DMS153 treated with DMSO at 0.1 percent for 48 hours (cell line): Measurements from ENCODE around the gene EVC.

Experiments
- DNase-seq: peaks from one replicate; lab custom pipeline; 2025; ENCODE audit not compliant: unreplicated experiment; lab: John Stamatoyannopoulos, UW

The EVC gene

GRCh38 chr4:5730436-5730835, 19.4 kb downstream of the EVC start:
- no peak for DNase-seq

GRCh38 chr4:5730993-5731990, 20.3 kb downstream of the EVC start:
- DNase-seq, result no peak

DNA sequence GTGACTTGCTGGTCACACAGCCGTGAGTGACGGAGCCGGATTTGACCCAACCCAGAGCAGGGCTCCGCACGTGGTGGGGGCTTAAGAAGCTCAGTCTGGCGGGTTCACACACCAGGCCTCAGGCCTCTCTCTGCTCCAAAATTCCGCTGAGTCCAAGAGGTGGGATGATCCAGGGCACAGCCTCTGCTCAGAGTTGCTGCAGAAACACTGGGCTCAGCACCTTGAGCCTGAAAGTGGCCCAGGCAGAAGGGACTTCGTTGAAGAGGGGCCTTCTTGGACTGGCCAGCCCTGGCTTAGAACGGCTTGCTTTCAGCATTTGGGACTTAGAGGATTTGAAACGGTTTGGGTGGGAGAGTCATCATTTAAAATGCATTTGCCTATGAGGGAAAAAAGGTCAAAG, 21.2 kb downstream of the EVC start:
- DNase-seq, result no peak

DNA sequence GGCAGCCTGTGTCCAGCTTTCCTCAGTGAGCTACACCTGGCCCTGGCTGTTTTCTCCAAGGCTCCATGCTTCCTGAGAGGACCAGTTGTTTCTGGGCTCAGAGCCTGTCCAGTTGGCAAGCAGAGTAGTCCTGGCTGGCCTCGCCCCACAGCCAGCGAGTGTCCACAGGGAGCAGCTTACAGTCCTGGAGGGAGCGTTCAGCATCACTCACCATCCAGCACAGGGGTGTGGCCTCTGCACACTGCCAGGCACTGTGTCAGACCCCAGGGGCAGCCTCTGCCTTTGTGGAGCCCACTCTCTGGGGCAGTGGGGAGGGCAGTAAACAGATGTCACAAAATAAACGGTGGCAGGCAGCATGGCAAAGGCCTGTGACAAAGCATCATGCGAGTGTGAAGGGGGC, 23.9 kb downstream of the EVC start:
- no peak for DNase-seq

- DNase-seq, result no peak
Measured at GRCh38 chr4:5735463-5735862, 24.5 kb downstream of the EVC start.

DNA sequence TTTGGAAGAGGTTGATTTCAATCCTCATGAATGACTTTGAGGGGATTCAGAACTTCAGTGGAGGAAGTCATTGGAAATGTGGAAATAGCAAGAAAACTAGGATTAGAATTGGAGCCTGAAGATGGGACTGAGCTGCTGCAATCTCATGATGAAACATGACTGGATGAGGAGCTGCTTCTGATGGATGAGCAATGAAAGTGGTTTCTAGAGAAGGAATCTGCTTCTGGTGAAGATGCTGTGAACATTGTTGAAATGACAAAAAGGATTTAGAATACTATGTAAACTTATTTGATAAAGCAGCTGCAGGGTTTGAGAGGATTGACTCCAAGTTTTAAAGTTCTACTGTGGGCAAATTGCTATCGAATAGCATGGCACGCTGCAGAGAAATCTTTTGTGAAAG, 27.1 kb downstream of the EVC start:
- no peak for DNase-seq

- DNase-seq, result no peak
Measured at GRCh38 chr4:5742388-5742787, 31.4 kb downstream of the EVC start.

- DNase-seq, result no peak
Measured at GRCh38 chr4:5742968-5743367, 32.0 kb downstream of the EVC start.

DNA sequence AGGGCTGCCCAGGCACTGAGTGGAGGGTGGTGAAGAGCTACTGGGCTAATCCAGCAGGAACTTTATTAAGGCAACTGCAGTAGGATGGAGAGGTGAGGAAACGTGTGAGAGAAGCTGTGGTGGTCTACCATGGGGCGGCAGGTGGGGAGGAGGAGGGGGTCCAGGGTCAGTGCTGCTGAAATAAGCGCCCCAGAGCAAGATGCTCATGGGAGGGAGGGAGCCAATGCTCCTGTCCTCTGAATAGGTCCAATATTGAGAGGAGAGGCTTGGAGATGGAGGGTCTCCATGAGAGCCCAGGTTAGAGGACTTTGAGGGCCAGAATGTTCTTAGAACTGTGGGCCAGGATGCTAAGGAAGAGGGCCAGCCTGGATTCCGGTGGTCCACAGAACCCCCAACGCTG, 35.2 kb downstream of the EVC start:
- DNase-seq, result no peak

DNA sequence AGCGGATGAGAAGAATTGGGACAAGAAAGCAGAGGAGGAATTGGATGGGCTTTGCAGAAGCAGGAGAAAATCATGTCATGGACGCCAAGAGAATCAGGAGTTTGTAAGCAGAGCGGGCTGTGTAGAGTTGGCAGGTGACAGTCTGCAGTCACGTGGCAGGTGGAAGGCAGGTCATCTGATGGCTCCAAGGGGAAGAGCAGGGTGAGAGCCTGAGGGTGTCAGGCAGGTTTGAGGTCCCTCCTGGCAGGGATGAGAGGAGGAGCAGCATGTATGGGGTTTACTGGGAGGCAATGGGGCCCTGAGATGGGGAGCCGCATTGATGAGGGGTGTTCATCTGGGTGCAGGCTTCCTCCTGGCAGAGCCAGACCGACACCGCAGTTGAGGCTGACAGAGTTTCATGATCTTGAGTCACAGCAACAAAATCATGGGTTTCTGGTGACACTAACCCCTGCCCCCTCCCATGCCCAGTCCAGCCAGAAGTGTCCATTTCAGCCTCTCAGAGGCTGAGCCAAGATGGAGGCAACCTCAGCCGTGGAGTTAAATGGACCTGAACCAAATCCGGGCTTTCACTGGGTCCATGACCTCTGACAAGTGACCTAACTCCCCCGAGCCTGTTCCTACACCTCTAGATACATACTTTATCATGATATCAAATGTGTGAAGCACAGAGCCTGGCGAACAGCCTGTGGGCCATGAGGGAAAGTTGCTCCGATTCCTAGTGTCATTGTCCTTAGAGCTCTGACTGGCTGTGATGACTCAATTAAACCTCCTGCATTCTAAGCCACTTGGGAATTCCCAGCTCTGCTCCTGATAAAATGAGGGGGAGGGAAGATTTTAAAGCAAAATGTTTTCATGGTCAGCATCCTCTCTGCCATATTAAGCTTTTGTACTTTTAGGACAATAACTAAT, 36.1 kb downstream of the EVC start:
- DNase-seq, result no peak

- DNase-seq, result no peak
Measured at GRCh38 chr4:5747738-5748375, 36.9 kb downstream of the EVC start.

DNA sequence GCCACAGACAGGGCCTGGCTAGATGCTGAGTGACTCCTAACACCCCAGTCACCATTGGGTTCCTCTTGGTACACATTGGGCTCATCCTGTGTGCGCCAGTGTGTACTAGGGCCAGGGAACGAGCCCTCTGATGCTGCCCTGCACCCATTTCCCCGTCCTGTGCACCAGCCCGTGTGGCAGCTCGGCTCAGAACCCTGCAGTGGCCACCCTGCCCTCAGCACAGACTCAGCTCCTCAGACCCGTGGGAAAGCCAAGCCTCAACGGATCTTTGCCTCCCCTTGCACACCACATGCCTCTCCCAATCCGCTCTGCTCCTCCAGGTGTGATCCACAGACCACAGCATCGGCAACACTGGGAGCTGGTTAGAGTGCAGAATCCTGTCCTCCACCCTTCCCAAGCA, 38.6 kb downstream of the EVC start:
- DNase-seq, result no peak

DNA sequence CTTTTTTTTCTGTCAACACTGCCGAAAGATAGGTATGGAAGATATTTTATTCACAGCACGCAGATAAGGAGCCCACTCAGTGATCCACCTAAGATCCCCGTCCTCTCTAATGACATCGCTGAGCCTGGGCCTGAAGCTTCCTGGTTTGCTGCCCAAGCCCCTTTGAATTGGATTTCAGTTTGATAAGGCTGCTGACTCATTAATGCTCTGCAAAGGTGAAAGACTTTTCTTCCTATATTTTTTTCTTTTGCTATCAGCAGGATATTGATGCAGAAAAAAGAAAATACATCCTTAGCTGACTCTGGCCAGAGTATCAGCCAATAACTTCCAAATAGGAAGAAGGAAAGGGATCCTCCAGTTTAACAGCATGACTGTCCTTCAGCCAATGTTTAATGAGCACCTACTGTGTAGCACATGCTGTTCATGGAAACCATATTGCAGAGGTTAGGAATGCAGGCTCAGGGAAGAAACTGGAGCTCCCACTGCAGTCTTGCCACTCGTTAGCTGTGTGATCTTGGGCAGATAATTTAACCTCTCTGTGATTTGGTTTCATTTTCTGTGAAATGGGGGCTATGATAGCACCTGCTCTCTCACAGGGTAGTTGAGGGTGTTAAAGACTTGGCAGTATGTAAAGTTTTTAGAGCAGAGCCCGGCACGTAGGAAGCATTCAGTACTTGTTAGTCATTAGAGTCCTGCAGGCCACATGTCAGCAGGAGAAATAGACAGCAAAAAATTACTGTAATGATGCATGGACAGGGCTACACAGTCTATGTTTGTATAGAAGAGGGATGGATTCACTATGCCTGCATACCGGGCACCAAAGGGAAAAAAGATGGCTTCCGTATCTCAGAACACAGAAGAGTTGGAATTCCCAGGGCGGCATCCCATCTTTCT, 39.3 kb downstream of the EVC start:
- DNase-seq, result no peak

- no peak for DNase-seq
Measured at GRCh38 chr4:5750946-5751665, 40.1 kb downstream of the EVC start.

- no peak for DNase-seq
Measured at GRCh38 chr4:5751666-5752375, 40.8 kb downstream of the EVC start.

GRCh38 chr4:5752376-5753184, 41.6 kb downstream of the EVC start:
- no peak for DNase-seq

DNA sequence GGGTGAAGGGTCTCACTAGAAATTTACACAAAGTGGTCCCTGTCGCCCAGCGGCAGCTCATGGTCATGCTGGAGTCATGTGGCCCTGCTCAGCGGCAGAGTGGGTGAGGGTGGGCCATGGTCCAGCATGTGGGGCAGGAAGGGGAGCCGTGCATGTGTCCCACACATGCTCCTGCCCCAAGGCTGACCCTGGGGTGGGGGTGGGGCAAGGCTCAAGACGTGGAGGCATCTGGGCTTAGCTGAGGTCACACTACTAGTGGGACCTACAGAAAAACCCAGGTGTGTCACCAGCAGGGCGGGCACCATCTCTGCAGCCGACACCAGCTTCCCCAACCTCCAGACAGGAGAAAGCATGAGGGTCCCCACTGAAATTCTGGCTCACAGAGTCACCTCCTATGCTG, 42.4 kb downstream of the EVC start:
- DNase-seq, result no peak
